GM18867 (cell line): Measurements from ENCODE around the gene CAMTA1.
"Not testable (repeated sequence)": the region's sequence is repeated elsewhere in the genome, so short reads cannot be mapped to it uniquely, and the experiment has no call there.

Experiments
- ATAC-seq: cut with Tn5 transposase; IDR thresholded peaks from one replicate; pipeline ENCODE4 v1.9.1; 2021; ENCODE audit warnings: mild to moderate bottlenecking, moderate library complexity; ENCODE audit not compliant: unreplicated experiment

Gene CAMTA1

GRCh38 chr1:7375329-7375728 lies 590.1 kb downstream of the CAMTA1 start:
- ATAC-seq, result no peak

GRCh38 chr1:7375781-7376660 lies 590.8 kb downstream of the CAMTA1 start:
- no peak for ATAC-seq

GRCh38 chr1:7376676-7377075 lies 591.4 kb downstream of the CAMTA1 start:
- no peak for ATAC-seq

GRCh38 chr1:7378346-7379130 lies 593.3 kb downstream of the CAMTA1 start:
- ATAC-seq, result no peak

- ATAC-seq, result no peak
Observed at GRCh38 chr1:7379441-7379971, 594.3 kb downstream of the CAMTA1 start.

- ATAC-seq, result not testable (repeated sequence)
Observed at GRCh38 chr1:7380068-7380467, 594.8 kb downstream of the CAMTA1 start.

GRCh38 chr1:7380712-7381111 lies 595.5 kb downstream of the CAMTA1 start:
- no peak for ATAC-seq

- not testable (repeated sequence) for ATAC-seq
Observed at GRCh38 chr1:7381729-7382128, 596.5 kb downstream of the CAMTA1 start.

- no peak for ATAC-seq
Observed at GRCh38 chr1:7382971-7383370, 597.7 kb downstream of the CAMTA1 start.

GRCh38 chr1:7383671-7384520 lies 598.6 kb downstream of the CAMTA1 start:
- no peak for ATAC-seq

GRCh38 chr1:7384679-7385078 lies 599.4 kb downstream of the CAMTA1 start:
- ATAC-seq, result no peak

GRCh38 chr1:7385471-7386225 lies 600.4 kb downstream of the CAMTA1 start:
- ATAC-seq, result no peak

GRCh38 chr1:7386226-7387052 lies 601.2 kb downstream of the CAMTA1 start:
- no peak for ATAC-seq

GRCh38 chr1:7387053-7387927 lies 602.0 kb downstream of the CAMTA1 start:
- no peak for ATAC-seq

- no peak for ATAC-seq
Observed at GRCh38 chr1:7388141-7388487, 602.9 kb downstream of the CAMTA1 start.

- no peak for ATAC-seq
Observed at GRCh38 chr1:7388488-7389185, 603.4 kb downstream of the CAMTA1 start.

- ATAC-seq, result no peak
Observed at GRCh38 chr1:7389201-7389905, 604.1 kb downstream of the CAMTA1 start.
